ENCODE data around the gene MACO1.
"Not testable (repeated sequence)": the region's sequence is repeated elsewhere in the genome, so short reads cannot be mapped to it uniquely, and the experiment has no call there.

MACO1 gene

DNA sequence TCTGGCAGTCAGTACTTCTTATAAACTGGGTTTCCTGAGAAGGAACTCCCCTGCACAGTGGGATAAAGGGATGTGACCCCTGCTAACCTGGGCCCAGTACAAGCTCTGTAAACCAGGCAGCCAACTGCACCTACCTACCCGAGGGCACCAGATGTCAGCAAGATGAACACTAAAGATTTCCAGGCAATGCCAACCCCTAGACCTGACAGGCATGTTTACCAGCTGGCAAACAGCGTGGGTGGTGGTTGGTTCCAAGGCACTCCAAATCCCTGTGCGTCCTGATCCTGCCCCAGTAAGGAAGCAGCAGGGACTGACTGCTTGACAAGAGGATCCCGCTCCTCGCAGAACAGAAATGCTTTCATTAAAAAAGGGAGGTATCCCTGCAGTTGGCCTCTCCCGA, 7.5 kb upstream of the MACO1 start:
- not testable (repeated sequence) for DNase-seq (ENCODE audit: low read depth)

GRCh38 chr1:25425098-25426085, 5.3 kb upstream of the MACO1 start:
- peak; percentile 56 for DNase-seq (ENCODE audit: low read depth)

DNA sequence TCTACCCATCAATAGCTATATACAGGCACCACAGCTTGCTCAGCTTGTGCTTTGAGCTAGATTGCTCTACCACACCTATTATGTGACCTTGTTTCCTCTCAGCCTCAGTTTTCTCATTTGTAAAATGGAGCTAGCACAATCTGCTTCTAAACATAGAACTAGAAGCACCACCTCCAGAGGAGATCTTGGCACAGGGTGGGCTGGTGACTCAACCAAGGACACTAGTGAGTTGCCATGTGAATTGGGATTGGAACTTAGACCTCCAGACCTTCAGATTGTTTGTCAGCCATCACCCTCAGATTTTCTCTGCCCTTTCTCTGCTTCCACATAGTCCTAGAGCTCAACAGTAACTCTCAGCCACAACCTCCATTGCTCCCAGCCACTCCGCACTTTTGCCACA, 3.0 kb upstream of the MACO1 start:
- DNase-seq (ENCODE audit: low read depth): no peak

DNA sequence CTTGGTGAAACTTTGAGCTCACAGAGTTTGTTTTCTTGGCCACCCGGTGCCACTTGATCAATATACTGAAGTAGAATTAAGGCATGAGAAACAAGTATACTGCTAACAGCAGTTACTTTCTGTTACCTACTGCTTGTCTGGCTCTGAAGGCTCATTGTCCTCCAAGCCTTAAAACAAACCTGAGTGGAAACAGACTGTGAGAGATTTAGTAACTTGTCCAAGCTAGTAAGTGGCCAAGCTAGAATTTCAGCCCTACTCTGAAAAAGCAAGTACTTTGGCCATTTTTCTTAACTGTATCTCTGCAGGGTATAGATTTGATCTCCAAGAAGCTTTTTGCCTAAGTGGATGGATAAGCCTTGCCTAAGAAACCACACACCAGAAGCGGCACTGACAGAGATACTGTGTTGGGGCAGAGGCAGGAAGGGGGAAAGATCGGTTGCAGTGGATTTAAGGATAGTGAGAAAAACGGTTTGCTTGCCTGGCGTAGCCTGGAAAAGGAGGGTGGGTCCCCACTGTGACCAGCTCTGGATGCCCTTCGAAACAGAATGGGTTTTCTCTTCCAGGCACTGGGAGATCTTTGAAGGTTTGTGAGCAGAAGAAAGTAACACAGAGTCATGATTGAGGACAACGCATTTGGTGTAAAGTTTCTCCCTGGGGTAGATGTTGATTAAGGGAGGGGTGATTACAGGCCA, 2.1 kb upstream of the MACO1 start:
- no peak for DNase-seq (ENCODE audit: low read depth)

- no peak for DNase-seq (ENCODE audit: low read depth)
These were observed 527 bp downstream of the MACO1 start for GRCh38 chr1:25430967-25431881.

DNA sequence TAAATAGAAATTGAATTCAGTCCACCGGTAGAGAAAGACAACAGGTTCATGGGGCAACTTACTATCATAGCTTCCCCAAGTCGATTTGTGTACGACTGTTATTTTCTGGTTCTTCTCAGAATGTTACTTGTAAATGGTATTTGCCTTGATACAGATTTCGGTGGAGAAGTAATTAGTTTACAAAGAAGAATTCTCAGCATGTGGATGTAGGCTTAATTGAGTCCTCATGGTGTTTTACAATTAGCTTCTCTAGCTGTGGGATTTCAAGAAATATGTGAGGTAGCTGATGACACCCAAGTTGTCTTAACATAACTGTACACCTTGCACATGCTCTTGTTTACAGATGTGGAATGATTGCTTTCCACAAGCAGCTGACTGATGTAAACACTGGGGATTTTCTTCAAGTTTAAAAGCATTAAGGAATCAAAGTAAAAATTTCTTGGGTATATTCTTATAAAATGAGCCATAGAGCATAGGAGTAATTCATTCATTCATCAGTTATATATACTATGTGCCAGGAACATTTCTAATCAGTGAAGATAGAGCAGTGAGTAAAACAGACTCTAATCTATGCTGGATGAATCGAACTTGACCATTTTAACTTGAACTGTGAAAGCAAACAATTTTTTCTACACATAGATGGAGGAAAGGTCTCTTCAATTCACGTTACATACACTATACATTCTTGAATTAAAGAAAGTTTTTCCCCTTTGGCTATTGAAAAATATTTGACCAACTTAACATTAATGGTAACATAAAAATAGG, 1.4 kb downstream of the MACO1 start:
- DNase-seq (ENCODE audit: low read depth): no peak

GRCh38 chr1:25432749-25433388, 2.2 kb downstream of the MACO1 start:
- DNase-seq (ENCODE audit: low read depth): no peak

GRCh38 chr1:25433389-25434186, 2.9 kb downstream of the MACO1 start:
- no peak for DNase-seq (ENCODE audit: low read depth)

DNA sequence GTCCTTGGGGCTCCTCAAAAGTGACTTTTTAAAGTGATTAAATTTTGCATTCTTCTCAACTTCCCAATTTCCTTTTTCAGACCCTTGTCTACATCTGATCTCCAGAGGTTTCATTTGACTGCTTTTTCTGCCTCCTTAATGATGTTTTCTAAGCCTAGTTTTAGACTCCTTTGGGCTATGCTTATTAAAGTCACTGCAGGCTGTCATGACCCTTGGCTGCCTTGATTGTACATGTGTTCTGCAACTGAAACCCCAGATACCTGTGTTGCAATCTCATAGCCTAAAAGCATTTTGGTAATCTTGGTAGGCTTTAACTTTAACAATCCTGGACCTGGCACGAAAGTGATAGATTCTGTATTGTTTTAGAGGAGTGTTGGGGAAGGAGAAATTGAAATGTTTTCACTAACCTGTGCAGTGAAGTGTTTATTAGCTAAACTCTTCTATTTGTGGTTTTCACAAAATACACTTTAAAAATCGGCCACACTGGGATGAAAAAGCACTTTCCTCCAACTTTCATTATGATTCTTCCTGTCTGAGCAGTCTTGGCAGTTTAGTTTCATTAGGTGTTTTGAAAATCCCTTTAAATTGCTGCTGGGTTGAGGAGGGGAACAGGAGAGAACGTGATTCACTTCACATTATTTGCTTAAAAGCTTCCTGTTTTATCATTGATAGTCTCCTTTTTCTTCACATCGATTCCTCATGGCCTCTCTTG, 4.9 kb downstream of the MACO1 start:
- peak; percentile 24 for DNase-seq (ENCODE audit: low read depth)

DNA sequence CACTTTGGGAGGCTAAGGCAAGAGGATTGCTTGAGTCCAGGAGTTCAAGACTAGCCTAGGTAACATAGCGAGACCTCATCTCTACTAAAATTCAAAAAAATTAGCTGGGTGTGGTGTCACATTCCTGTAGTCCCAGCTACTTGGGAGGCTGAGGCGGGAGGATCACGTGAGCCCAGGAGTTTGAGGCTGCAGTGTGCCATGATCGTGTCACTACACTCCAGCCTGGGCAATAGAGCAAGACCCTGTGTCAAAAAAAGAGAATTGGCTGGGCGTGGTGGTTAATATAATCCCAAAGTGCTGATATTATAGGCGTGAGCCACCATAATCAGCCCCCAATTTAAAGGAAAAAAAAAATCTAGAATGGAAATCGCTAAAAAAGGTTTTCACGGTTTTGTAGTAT, 7.0 kb downstream of the MACO1 start:
- DNase-seq (ENCODE audit: low read depth): no peak

DNA sequence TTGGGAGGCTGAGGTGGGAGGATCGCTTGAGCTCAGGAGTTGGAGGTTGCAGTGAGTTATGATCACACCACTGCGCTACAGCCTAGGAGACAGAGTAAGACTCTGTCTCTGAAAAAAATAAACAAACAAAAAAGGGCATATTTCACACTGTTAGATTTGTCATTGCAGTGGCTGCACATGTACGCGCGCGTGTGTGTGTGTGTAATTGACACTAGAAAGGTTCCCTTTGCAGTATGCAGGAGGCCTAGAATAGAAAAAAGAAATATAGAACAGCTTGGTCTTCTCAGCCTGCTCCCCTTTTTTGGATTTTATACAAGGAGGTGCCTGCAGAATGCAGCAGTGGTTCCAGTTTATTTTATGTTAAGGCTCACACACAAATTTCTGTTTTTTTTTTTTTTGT, 8.6 kb downstream of the MACO1 start:
- no peak for DNase-seq (ENCODE audit: low read depth)

GRCh38 chr1:25442178-25442577, 11.5 kb downstream of the MACO1 start:
- peak; percentile 57 for DNase-seq (ENCODE audit: low read depth)

DNA sequence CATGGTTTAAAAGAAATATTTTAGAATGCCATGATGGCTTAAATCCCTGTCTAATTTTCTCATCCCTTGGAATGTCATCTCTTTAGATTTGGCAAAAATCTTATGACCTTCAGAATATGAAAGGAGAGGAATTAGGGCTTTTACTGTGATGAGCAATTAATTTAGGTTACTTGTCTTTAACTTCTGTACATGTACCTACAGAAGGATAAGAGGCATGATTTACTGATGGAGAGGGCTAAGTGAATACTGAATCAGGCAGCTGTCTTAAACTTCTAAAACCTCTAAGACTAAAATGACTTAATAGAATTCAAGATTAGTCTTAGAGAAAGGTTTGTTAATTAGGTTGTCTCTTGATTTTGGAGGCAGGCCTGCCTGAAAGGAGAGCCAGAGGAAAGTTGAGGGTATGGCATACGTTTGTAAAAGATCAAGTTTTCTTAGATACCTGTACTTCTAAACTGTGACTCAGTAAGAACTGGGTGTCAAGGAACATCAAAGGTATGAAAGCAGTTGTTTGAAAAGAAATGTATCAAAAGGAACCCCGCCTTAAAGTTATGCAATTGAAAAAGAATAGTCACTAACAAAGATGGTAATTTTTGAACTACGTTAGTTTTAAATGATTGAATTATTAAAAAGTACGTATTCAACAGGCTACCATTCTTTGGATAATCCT, 12.5 kb downstream of the MACO1 start:
- DNase-seq (ENCODE audit: low read depth): no peak

DNA sequence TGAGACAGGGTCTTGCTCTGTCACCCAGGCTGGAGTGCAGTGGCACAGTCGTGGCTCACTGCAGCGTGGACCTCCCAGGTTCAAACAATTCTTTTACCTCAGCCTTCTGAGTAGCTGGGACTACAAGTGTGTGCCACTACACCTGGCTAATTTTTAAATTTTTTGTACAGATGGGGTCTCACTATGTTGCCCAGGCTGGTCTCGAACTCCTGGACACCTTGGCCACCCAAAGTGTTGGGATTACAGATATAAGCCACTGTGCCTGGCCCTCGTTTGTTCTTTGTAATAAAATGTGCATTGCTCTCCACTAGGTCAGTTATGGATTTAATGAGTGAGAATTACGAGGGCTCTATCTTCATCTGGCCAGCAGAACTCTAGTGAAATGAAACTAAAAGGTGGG, 13.9 kb downstream of the MACO1 start:
- DNase-seq (ENCODE audit: low read depth): not testable (repeated sequence)

- DNase-seq (ENCODE audit: low read depth): no peak
These were observed 15.4 kb downstream of the MACO1 start for GRCh38 chr1:25445993-25446538.

DNA sequence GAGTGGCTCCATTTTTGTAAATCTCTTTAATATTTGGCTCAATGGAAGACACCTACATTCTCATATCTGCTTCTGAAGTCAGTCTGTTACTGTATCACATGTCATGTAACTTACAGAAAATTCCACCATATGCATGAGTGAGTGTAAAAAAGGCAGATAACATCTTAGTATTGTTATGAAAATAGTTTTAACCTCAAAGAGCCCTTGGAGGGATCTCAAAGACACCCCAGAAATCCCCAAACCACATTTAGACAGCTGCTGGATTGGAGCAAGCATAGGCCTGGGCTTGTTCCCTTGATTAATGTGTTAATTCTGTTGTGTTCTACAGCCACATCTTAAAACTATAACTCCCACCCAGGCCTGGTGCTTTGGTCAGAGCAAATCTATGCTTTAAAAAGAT, 16.9 kb downstream of the MACO1 start:
- DNase-seq (ENCODE audit: low read depth): no peak

GRCh38 chr1:25450891-25451290, 20.2 kb downstream of the MACO1 start:
- DNase-seq (ENCODE audit: low read depth): no peak

- DNase-seq (ENCODE audit: low read depth): no peak
These were observed 21.2 kb downstream of the MACO1 start for GRCh38 chr1:25451908-25452307.

- DNase-seq (ENCODE audit: low read depth): no peak
These were observed 25.8 kb downstream of the MACO1 start for GRCh38 chr1:25456502-25456901.
